ENCODE results near the gene TMEM139. TPM values are rescaled to one million over a fixed set of nuclear protein-coding genes. Genes with fewer than 3 reads are reported as not detected.

The TMEM139 gene
- total RNA-seq (1 to 10 TPM; 1.1 to 2.2 TPM), polyA plus RNA-seq (ENCODE audit: insufficient read depth, low read depth, low replicate concordance) (5.3 TPM)
- long read RNA-seq, donor 1, partial matches to known transcripts = 0 of 1 reads
- long read RNA-seq, donor 1, other reads (novel, unspliced or antisense) = 0 of 1 reads
- long read RNA-seq, donor 2 = 0 reads

DNA sequence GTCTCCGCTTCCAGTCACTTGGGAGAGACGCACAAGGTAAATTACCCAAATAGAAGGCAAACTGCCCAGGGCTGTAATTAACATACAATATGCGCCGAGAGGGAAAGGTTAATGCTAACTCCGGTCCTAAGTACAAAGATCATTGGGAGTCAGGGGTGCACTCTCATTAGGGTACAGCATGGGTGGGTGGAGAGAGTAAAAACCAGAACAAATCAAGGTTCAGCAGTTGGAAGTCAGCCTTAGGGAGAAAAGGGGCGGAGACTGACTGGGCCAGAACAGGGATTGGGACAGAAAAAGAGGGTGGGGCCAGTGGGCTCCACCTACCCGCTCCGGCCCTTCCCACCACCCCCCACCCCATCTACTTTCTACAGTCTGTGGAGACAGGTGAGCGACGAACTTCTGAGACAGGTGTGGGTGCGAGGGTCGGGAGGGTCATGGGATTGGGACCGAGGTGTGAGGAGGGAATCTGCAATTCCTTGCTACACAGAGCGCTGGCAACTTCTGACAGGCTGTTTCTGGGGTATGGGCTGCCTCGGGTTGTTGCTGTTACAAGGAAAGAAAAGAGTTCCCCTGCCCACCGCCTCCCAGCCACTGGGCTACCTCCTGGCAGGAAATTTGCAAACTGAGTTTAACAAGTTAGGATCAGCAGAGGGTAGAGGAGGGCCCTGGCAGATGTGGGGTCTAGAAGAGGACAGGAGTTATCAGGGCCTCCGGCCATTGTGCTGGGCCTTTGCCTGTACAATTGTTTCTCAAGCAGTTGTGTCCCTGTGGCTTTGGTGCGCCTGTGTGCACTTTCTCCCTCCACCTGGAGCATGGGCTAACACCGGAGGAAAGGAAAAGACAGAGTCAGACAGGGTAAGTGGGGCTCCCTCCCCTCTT, at the start of gene TMEM139:
TMEM139 (plus strand) TSS at position 368 of the 879 bp plus-strand sequence. CDS start 1,000 bp downstream, outside the sequence.
- no peak for DNase-seq
- H3K27me3 ChIP-seq = no peaks in the 10 kb centered on the region

DNA sequence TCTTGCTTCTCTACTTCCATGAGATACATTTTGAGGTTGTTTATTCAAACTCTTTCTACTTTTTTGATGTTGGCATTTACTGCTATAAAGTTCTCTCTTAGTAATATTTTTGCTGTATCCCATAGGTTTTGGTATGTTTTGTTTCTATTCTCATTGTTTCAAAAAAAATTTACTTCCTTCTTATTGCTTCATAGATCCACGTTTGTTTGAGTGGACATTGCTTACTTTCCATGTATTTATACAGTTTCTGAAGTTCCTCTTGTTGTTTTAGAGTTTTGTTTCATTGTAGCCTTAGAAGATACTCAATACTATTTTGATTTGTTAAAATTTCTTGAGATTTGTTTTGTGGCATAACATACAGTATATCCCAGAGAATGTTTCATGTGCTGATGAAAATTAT, 49.2 kb upstream of the TMEM139 start:
- 42 to 46% methylated on average over 1 of the region's 1 CpG for WGBS, 2 donors
- TF ChIP-seq, protein P1, sequence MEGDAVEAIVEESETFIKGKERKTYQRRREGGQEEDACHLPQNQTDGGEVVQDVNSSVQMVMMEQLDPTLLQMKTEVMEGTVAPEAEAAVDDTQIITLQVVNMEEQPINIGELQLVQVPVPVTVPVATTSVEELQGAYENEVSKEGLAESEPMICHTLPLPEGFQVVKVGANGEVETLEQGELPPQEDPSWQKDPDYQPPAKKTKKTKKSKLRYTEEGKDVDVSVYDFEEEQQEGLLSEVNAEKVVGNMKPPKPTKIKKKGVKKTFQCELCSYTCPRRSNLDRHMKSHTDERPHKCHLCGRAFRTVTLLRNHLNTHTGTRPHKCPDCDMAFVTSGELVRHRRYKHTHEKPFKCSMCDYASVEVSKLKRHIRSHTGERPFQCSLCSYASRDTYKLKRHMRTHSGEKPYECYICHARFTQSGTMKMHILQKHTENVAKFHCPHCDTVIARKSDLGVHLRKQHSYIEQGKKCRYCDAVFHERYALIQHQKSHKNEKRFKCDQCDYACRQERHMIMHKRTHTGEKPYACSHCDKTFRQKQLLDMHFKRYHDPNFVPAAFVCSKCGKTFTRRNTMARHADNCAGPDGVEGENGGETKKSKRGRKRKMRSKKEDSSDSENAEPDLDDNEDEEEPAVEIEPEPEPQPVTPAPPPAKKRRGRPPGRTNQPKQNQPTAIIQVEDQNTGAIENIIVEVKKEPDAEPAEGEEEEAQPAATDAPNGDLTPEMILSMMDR (IDR thresholded peaks at IDR 0.05) = no peak
- TF ChIP-seq POLR2A (IDR thresholded peaks at IDR 0.05) = no peak
- Histone ChIP-seq H3K4me1 (no peaks in the 10 kb centered on the region), H3K36me3 (ENCODE audit: low read depth, missing control alignments) (no peaks in the 10 kb centered on the region), H3K4me3 (no peak overlapping the region), H3K27me3 (no peaks in the 10 kb centered on the region), H3K9me3 (no peaks in the 10 kb centered on the region), H3K27ac (no peak overlapping the region)
- intact Hi-C loops (cut with DNase I; ENCODE audit: low total_unique reads) = loop anchor here (10.0 kb wide), 1 partner anchor 179 kb away; no protein-coding TSS in a partner anchor
- DNase-seq = no peak

More for the DNA sequence above, at the start of gene TMEM139:
- no peak within 1 kb of the TSS for H3K4me3 ChIP-seq
- no peaks in the 10 kb centered on the region for H3K36me3 ChIP-seq (ENCODE audit: low read depth, missing control alignments)
- intact Hi-C loops (cut with DNase I; ENCODE audit: low total_unique reads) = no loop called here
- TF ChIP-seq POLR2A (IDR thresholded peaks at IDR 0.05) = no peak
- TF ChIP-seq, protein P1 (IDR thresholded peaks at IDR 0.05) = no peak
- H3K4me1 ChIP-seq = peaks cover 13% of the 10 kb centered on the region
- no peaks in the 10 kb centered on the region for H3K9me3 ChIP-seq
- H3K27ac ChIP-seq = no peak within 1 kb of the TSS
- WGBS, 2 donors = 53 to 68% methylated on average over 19 of the region's 19 CpGs

DNA sequence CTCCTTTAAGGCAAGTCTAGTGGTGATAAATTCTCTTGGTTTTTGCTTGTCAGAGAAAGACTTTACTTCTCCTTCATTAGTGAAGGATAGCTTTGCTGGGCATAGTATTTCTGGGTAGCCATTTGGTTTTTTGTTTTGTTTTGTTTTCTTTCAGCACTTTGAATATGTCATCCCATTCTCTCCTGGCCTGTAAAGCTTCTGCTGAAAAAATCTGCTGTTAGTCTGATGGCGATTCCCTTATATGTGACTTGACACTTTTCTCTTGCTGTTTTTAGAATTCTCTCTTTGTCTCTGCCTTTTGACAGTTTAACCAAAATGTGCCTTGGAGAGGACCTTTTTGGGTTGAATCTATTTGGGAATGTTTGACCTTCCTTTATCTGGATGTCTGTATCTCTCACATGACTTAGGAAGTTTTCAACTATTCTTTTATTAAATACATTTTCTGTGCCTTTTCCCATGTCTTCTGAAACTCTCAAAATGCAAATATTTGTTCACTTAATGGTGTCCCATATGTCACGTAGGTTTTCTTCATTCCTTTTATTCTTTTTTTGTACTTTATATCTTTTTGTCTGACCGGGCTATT, 48.3 kb upstream of the TMEM139 start:
- WGBS, 2 donors = 76 to 93% methylated on average over 3 of the region's 3 CpGs
- Histone ChIP-seq H3K4me3 (no peak overlapping the region), H3K9me3 (no peaks in the 10 kb centered on the region), H3K36me3 (ENCODE audit: low read depth, missing control alignments) (no peaks in the 10 kb centered on the region), H3K4me1 (no peaks in the 10 kb centered on the region), H3K27ac (no peak overlapping the region), H3K27me3 (no peaks in the 10 kb centered on the region)
- intact Hi-C loops (cut with DNase I; ENCODE audit: low total_unique reads) = loop anchor here (10.0 kb wide), 1 partner anchor 178 kb away; no protein-coding TSS in a partner anchor
- DNase-seq = no peak
- TF ChIP-seq, protein P1 (IDR thresholded peaks at IDR 0.05) = no peak
- TF ChIP-seq POLR2A (IDR thresholded peaks at IDR 0.05) = no peak

DNA sequence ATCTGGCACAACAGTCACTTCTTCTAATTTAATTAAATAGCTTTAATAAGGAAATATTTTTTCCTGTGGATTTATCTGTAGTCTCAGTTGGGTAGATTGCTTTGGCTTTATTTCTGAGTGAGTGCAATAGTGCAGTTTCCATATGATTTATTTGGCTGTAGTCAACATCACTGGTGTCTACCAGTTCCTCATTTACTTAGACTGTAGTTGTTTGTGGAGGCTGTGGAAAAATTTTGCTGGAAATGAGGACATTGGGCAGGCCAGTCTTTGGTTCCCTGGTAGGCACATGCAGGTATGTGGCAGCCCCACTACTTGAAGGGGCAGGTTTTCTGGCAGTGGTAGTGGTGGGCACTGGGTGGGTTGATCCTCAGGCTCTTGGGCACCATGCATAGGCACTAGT, 47.4 kb upstream of the TMEM139 start:
- DNase-seq = no peak
- no peak overlapping the region for H3K27ac ChIP-seq
- no peak overlapping the region for H3K4me3 ChIP-seq
- no peaks in the 10 kb centered on the region for H3K36me3 ChIP-seq (ENCODE audit: low read depth, missing control alignments)
- H3K27me3 ChIP-seq = no peaks in the 10 kb centered on the region
- intact Hi-C loops (cut with DNase I; ENCODE audit: low total_unique reads) = loop anchor here (10.0 kb wide), 1 partner anchor 177 kb away; no protein-coding TSS in a partner anchor
- no peaks in the 10 kb centered on the region for H3K9me3 ChIP-seq
- TF ChIP-seq, protein P1 (IDR thresholded peaks at IDR 0.05) = no peak
- TF ChIP-seq POLR2A (IDR thresholded peaks at IDR 0.05) = no peak
- H3K4me1 ChIP-seq = no peaks in the 10 kb centered on the region

Data from testis (tissue), 5 donors.